K562 (cell line): ENCODE measurements around the gene EFCAB9. TPM values are rescaled to one million over a fixed set of nuclear protein-coding genes. Genes with fewer than 3 reads are reported as not detected.

ENCODE experiments used
- CBFA2T3 ChIP-seq: fragments of 450-650 bp; IDR thresholded peaks from 2 replicates; pipeline ENCODE4 v1.6.1; 2017
- CHD1 ChIP-seq: fragments of 200-600 bp; sonication (generic); IDR thresholded peaks from one replicate; pipeline ENCODE4 v1.6.1; 2012; ENCODE audit warnings: mild to moderate bottlenecking, moderate library complexity, low read length, inconsistent platforms
- HNRNPK ChIP-seq: fragments of 200-400 bp; formaldehyde crosslinking; IDR thresholded peaks from one replicate; pipeline ENCODE4 v1.6.1; 2018; ENCODE audit warnings: mild to moderate bottlenecking, low read depth, low read length; ENCODE audit not compliant: poor library complexity, severe bottlenecking
- IRF2 ChIP-seq: sonication (generic); formaldehyde crosslinking; IDR thresholded peaks from 2 replicates; pipeline ENCODE4 v1.8.1; 2022; ENCODE audit warnings: mild to moderate bottlenecking, missing genetic modification reagents
- KDM5B ChIP-seq: fragments of 200-600 bp; sonication (generic); IDR thresholded peaks from 2 replicates; pipeline ENCODE4 v1.6.1; 2012; ENCODE audit warnings: low read depth, mild to moderate bottlenecking, moderate library complexity, low read length, control low read depth, inconsistent platforms; ENCODE audit not compliant: insufficient replicate concordance
- SIX5 ChIP-seq, 2 experiments: IDR thresholded peaks; 2 replicates each; pipeline ENCODE4 v1.6.1; 2011; ENCODE audit warnings: low read length in 2 of 2, borderline replicate concordance in 1 of 2, low read depth in 1 of 2, mild to moderate bottlenecking in 1 of 2, moderate library complexity in 1 of 2; ENCODE audit not compliant: insufficient read depth in 1 of 2
- ZNF384 ChIP-seq: IDR thresholded peaks from 2 replicates; pipeline ENCODE4 v1.6.1; 2012; ENCODE audit warnings: low read depth, low read length, improper control_type of control experiment
- polyA plus RNA-seq, 8 experiments: library from polyadenylated mRNA; depleted of rRNA in 4 of 8; stranded (reverse) in 5 of 8; unstranded in 3 of 8; fragments of >200 nt; fragmentation: Nextera tagmentation in 2 of 8; fragmentation: Illumina TruSeq in 1 of 8; extraction: Ambion mirVana in 2 of 8; extraction: Trizol in 1 of 8; gene quantifications; 2 replicates each; pipeline versions ENCODE4 v1.2.1 to v1.2.3, GENCODE V29; 2011 to 2014; ENCODE audit warnings: inconsistent platforms in 1 of 8, missing spikeins in 1 of 8
- total RNA-seq, 7 experiments: library from RNA; depleted of rRNA in 6 of 7; stranded (reverse); fragments of >200 nt in 6 of 7; fragmentation: Illumina TruSeq in 2 of 7; extraction: Trizol in 2 of 7; gene quantifications; 2 replicates each; pipeline versions ENCODE4 v1.2.1 to v1.2.3, GENCODE V29; 2011 to 2021; ENCODE audit warnings: low replicate concordance in 1 of 7
- TF ChIP-seq, protein P1 (sequence below): fragments of 450-650 bp; IDR thresholded peaks from 2 replicates; pipeline ENCODE4 v1.7.1; 2018; ENCODE audit warnings: mild to moderate bottlenecking, low read depth; ENCODE audit not compliant: partially characterized antibody
- TF ChIP-seq, protein P2 (sequence below): fragments of 250-450 bp; sonication (Bioruptor Pico); IDR thresholded peaks from 2 replicates; pipeline ENCODE4 v1.8.0; 2021; ENCODE audit warnings: moderate library complexity, mild to moderate bottlenecking, inconsistent platforms
- TF ChIP-seq, protein P3 (sequence below): fragments of 250-450 bp; sonication (Bioruptor Pico); IDR thresholded peaks from 2 replicates; pipeline ENCODE4 v1.4.0; 2020
- TF ChIP-seq, protein P4 (sequence below): fragments of 450-650 bp; IDR thresholded peaks from 2 replicates; pipeline ENCODE4 v1.6.1; 2017; ENCODE audit warnings: antibody characterized with exemption
- TF ChIP-seq, protein P5 (sequence below): fragments of 450-650 bp; formaldehyde crosslinking; IDR thresholded peaks from 2 replicates; pipeline ENCODE4 v1.4.0; 2022; ENCODE audit warnings: missing genetic modification characterization
- TF ChIP-seq, protein P6 (sequence below): fragments of 450-650 bp; IDR thresholded peaks from one replicate; pipeline ENCODE4 v1.6.1; 2018; ENCODE audit warnings: mild to moderate bottlenecking, moderate library complexity; ENCODE audit not compliant: partially characterized antibody

EFCAB9 gene
- total and polyA plus RNA-seq, 9 of the 15 experiments (the other 6 are each of a cell fraction or from before 2014, with no cell fraction given): not detected

DNA sequence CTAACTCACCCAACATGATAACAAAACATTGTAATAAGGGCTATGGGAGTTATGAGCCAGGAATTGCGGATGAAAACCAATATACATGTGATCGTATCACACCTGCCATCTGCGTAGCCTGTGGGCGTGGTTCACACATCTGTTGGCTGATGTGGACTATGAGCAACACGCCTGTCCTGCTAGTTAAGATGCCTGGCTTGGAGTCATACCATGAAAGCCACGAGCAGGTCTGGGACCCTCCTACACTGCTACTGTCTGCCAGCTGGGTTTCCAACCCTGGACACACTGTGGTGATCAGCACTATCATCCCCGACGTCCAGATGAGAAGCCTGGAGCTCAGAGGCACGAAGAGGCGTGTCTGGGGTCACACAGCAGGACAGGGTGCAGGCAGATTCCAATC is 46.1 kb upstream of the EFCAB9 start (continued):
- TF ChIP-seq, protein P1, sequence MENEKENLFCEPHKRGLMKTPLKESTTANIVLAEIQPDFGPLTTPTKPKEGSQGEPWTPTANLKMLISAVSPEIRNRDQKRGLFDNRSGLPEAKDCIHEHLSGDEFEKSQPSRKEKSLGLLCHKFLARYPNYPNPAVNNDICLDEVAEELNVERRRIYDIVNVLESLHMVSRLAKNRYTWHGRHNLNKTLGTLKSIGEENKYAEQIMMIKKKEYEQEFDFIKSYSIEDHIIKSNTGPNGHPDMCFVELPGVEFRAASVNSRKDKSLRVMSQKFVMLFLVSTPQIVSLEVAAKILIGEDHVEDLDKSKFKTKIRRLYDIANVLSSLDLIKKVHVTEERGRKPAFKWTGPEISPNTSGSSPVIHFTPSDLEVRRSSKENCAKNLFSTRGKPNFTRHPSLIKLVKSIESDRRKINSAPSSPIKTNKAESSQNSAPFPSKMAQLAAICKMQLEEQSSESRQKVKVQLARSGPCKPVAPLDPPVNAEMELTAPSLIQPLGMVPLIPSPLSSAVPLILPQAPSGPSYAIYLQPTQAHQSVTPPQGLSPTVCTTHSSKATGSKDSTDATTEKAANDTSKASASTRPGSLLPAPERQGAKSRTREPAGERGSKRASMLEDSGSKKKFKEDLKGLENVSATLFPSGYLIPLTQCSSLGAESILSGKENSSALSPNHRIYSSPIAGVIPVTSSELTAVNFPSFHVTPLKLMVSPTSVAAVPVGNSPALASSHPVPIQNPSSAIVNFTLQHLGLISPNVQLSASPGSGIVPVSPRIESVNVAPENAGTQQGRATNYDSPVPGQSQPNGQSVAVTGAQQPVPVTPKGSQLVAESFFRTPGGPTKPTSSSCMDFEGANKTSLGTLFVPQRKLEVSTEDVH: no peak
- TF ChIP-seq, protein P2, sequence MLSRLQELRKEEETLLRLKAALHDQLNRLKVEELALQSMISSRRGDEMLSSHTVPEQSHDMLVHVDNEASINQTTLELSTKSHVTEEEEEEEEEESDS (CRISPR knock-in tag): no peak
- TF ChIP-seq, protein P3, sequence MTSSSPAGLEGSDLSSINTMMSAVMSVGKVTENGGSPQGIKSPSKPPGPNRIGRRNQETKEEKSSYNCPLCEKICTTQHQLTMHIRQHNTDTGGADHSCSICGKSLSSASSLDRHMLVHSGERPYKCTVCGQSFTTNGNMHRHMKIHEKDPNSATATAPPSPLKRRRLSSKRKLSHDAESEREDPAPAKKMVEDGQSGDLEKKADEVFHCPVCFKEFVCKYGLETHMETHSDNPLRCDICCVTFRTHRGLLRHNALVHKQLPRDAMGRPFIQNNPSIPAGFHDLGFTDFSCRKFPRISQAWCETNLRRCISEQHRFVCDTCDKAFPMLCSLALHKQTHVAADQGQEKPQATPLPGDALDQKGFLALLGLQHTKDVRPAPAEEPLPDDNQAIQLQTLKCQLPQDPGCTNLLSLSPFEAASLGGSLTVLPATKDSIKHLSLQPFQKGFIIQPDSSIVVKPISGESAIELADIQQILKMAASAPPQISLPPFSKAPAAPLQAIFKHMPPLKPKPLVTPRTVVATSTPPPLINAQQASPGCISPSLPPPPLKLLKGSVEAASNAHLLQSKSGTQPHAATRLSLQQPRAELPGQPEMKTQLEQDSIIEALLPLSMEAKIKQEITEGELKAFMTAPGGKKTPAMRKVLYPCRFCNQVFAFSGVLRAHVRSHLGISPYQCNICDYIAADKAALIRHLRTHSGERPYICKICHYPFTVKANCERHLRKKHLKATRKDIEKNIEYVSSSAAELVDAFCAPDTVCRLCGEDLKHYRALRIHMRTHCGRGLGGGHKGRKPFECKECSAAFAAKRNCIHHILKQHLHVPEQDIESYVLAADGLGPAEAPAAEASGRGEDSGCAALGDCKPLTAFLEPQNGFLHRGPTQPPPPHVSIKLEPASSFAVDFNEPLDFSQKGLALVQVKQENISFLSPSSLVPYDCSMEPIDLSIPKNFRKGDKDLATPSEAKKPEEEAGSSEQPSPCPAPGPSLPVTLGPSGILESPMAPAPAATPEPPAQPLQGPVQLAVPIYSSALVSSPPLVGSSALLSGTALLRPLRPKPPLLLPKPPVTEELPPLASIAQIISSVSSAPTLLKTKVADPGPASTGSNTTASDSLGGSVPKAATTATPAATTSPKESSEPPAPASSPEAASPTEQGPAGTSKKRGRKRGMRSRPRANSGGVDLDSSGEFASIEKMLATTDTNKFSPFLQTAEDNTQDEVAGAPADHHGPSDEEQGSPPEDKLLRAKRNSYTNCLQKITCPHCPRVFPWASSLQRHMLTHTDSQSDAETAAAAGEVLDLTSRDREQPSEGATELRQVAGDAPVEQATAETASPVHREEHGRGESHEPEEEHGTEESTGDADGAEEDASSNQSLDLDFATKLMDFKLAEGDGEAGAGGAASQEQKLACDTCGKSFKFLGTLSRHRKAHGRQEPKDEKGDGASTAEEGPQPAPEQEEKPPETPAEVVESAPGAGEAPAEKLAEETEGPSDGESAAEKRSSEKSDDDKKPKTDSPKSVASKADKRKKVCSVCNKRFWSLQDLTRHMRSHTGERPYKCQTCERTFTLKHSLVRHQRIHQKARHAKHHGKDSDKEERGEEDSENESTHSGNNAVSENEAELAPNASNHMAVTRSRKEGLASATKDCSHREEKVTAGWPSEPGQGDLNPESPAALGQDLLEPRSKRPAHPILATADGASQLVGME (CRISPR knock-in tag): no peak
- TF ChIP-seq, protein P4, sequence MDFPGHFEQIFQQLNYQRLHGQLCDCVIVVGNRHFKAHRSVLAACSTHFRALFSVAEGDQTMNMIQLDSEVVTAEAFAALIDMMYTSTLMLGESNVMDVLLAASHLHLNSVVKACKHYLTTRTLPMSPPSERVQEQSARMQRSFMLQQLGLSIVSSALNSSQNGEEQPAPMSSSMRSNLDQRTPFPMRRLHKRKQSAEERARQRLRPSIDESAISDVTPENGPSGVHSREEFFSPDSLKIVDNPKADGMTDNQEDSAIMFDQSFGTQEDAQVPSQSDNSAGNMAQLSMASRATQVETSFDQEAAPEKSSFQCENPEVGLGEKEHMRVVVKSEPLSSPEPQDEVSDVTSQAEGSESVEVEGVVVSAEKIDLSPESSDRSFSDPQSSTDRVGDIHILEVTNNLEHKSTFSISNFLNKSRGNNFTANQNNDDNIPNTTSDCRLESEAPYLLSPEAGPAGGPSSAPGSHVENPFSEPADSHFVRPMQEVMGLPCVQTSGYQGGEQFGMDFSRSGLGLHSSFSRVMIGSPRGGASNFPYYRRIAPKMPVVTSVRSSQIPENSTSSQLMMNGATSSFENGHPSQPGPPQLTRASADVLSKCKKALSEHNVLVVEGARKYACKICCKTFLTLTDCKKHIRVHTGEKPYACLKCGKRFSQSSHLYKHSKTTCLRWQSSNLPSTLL: no peak
- TF ChIP-seq IRF2 (CRISPR knock-in tag) (no peak), HNRNPK (no peak), CHD1 (no peak), CBFA2T3 (peak; percentile 85), SIX5 (IDR thresholded peaks at IDR 0.05; ENCODE audit: borderline replicate concordance in 1 of 2, insufficient read depth in 1 of 2, low read depth in 1 of 2, low read length in 2 of 2) (no peak), KDM5B (no peak), ZNF384 (no peak)
- TF ChIP-seq, protein P5, sequence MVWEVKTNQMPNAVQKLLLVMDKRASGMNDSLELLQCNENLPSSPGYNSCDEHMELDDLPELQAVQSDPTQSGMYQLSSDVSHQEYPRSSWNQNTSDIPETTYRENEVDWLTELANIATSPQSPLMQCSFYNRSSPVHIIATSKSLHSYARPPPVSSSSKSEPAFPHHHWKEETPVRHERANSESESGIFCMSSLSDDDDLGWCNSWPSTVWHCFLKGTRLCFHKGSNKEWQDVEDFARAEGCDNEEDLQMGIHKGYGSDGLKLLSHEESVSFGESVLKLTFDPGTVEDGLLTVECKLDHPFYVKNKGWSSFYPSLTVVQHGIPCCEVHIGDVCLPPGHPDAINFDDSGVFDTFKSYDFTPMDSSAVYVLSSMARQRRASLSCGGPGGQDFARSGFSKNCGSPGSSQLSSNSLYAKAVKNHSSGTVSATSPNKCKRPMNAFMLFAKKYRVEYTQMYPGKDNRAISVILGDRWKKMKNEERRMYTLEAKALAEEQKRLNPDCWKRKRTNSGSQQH: no peak
- TF ChIP-seq, protein P6, sequence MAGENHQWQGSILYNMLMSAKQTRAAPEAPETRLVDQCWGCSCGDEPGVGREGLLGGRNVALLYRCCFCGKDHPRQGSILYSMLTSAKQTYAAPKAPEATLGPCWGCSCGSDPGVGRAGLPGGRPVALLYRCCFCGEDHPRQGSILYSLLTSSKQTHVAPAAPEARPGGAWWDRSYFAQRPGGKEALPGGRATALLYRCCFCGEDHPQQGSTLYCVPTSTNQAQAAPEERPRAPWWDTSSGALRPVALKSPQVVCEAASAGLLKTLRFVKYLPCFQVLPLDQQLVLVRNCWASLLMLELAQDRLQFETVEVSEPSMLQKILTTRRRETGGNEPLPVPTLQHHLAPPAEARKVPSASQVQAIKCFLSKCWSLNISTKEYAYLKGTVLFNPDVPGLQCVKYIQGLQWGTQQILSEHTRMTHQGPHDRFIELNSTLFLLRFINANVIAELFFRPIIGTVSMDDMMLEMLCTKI: no peak
